Breast epithelium (tissue), 3 donors: ENCODE measurements around the gene FSIP1.

Source experiments
- CTCF ChIP-seq, 3 donors: fragments of 450-650 bp; IDR thresholded peaks; one replicate each; pipeline ENCODE4 v1.5.1; 2016 to 2017; ENCODE audit warnings: antibody characterized with exemption in 3 of 3, mild to moderate bottlenecking in 3 of 3, moderate library complexity in 3 of 3
- POLR2A ChIP-seq: fragments of 450-650 bp; IDR thresholded peaks from one replicate; pipeline ENCODE4 v1.6.1; 2016; ENCODE audit warnings: antibody characterized with exemption, mild to moderate bottlenecking, moderate library complexity
- POLR2AphosphoS5 ChIP-seq, 3 donors: sonication (generic); formaldehyde crosslinking; IDR thresholded peaks; one replicate each; pipeline ENCODE4 v1.6.1; 2017; ENCODE audit warnings: antibody characterized with exemption in 3 of 3

DNA sequence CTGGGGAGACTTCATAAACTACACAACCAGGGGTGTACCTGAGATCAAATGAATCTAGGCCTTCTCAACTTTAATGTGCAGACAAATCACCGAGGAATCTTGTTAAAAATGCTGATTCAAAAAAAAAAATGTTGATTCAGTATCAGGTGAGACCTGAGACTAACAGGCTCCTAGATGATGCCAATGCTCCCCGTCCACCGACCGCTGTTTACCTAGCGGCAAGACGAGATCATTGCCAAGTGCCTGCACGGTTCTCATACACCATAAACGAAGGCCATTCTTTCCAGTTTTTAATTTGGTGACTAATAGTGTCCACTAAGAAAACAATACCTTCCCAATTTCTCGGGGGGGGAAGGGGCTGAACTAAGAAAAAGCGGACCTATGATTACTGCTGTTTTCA is 2.5 kb upstream of the FSIP1 start:
- TF ChIP-seq CTCF (IDR thresholded peaks at IDR 0.05) (no peak), POLR2A (no peak), POLR2AphosphoS5 (IDR thresholded peaks at IDR 0.05) (no peak)
